ENCODE measurements around the gene KLHL25.

The KLHL25 gene

DNA sequence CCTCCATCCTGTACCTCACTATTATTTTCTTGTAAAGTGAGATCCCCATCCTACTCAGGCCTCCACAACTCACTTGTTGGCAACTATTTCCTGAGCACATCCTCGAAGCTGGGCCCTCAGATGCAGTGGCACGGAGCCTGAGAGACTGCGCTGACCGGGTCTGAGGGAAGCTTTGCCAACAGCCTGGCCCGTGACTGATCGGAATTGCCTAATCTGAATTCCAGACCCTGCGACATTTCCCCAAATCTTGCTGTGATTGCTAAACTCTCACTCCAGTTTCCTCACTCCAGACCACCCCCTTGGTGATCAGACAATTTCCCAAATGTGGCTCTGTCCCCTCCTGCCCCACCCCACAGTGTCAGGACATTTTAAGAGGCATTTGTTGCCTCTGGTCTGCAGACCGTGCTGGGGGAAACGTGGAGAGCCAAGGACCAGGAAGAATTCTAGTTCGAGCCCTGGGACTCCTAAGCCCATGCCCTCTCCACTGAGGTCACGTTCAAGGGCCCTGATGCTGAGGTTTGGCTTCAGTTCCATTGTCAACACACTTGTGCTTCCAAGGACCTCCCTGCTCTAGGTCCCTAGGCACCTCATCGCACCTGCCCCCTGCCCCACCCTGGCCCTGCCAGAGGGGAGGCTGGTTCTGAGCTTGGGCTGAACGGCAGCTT lies 22.8 kb downstream of the KLHL25 start:
- Mint-ChIP-seq H3K27me3 (no peaks in the 10 kb centered on the region), H3K36me3 (no peaks in the 10 kb centered on the region), H3K4me3 (no peak overlapping the region), H3K27ac (no peak overlapping the region), H3K9me3 (ENCODE audit: low read depth) (no peaks in the 10 kb centered on the region), H3K4me1 (ENCODE audit: low read depth) (peaks cover 6% of the 10 kb centered on the region)

DNA sequence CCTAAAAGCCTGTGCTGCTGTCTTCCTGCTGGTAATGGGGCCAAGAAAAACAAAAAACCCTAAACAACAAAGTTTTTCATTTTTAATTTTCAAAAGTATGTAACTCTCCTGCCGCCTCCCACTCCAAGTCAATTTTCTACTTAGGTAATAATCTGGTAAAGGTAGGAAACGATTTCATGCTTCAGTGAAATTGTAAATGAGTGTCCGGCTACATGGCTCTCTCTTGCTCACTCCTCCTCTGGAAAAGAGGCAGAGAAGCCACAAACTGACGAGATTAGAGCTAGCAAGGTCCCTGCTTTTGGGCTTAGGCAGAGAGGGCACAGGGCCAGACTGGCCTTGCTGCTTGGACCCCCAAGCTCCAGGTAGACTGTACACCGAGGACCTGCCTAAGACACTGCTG lies 23.5 kb downstream of the KLHL25 start:
- no peaks in the 10 kb centered on the region for H3K27me3 Mint-ChIP-seq
- H3K27ac Mint-ChIP-seq = no peak overlapping the region
- H3K9me3 Mint-ChIP-seq (ENCODE audit: low read depth) = no peaks in the 10 kb centered on the region
- no peak overlapping the region for H3K4me3 Mint-ChIP-seq
- H3K36me3 Mint-ChIP-seq = no peaks in the 10 kb centered on the region
- H3K4me1 Mint-ChIP-seq (ENCODE audit: low read depth) = peaks cover 8% of the 10 kb centered on the region

- no peaks in the 10 kb centered on the region for H3K9me3 Mint-ChIP-seq (ENCODE audit: low read depth)
- H3K36me3 Mint-ChIP-seq = no peaks in the 10 kb centered on the region
- no peak overlapping the region for H3K27ac Mint-ChIP-seq
- no peaks in the 10 kb centered on the region for H3K27me3 Mint-ChIP-seq
- H3K4me1 Mint-ChIP-seq (ENCODE audit: low read depth) = peaks cover 8% of the 10 kb centered on the region
- H3K4me3 Mint-ChIP-seq = no peak overlapping the region
Measured at GRCh38 chr15:85770096-85771041, 24.4 kb downstream of the KLHL25 start.

DNA sequence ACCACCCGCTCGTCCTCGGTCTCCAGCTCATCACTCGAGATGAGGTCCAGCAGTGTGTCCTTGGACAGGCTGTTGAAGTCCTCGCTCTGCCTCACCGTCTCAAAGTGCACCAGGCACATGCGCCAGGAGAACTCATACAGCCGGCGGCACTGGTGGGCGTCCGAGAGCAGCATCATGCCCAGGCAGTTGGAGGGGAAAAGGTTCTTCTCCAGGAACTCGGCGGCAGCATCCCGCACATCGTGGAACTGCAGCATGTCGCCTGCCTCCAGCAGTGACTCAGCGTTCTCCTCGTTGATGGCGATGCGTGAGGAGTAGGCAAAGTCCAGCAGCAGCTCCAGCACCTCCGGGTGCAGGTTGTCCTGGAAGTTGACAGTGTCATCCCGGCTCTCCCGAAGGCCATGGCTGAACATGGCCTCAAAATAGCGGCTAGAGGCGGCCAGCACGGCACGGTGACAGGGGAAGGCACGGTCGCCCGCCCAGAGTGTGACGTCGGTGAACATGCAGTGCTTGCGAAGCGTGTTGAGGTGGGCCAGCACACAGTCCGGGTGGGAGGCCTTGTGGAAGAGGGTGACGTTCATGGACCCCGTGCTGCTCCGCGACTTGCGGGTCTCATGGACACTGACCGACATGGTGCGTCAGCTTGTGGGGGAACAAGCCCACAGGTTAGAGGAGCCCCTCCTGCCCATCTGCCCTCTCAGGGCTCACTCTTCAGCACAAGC lies 25.4 kb downstream of the KLHL25 start:
- no peak overlapping the region for H3K27ac Mint-ChIP-seq
- no peaks in the 10 kb centered on the region for H3K9me3 Mint-ChIP-seq (ENCODE audit: low read depth)
- H3K36me3 Mint-ChIP-seq = no peaks in the 10 kb centered on the region
- H3K4me3 Mint-ChIP-seq = no peak overlapping the region
- no peaks in the 10 kb centered on the region for H3K27me3 Mint-ChIP-seq
- peaks cover 8% of the 10 kb centered on the region for H3K4me1 Mint-ChIP-seq (ENCODE audit: low read depth)

DNA sequence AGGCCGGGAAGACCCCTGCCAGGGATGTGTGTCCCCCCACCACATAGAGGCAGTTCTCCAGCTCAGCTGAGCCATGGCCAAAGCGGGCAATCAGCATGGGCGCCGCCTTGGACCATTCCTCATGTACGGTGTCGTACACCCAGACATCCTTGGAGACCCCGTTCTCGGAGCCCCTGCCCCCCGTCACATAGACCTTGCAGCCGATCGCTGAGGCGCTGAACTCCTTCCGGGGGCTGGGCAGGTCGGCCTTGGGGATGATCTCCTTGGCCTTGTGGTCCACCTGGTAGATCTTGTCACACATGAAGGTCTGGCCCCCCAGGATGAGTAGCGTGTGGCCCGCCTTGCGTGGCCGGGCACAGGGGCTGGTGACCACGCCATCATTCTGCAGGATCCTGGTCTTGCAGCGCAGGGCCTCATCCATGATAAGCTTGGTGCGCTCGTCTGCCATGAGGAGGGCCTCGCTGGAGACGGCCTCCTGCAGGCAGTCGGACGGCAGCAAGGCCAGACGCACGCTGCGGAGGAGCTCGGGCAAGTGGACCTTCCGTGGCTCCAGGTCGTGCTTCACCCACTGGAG lies 26.0 kb downstream of the KLHL25 start:
- Mint-ChIP-seq H3K27me3 (no peaks in the 10 kb centered on the region), H3K4me3 (no peak overlapping the region), H3K36me3 (no peaks in the 10 kb centered on the region)

GRCh38 chr15:85767785-85768529 lies 26.8 kb downstream of the KLHL25 start:
- no peak overlapping the region for H3K4me3 Mint-ChIP-seq
- no peaks in the 10 kb centered on the region for H3K36me3 Mint-ChIP-seq
- no peak overlapping the region for H3K27ac Mint-ChIP-seq
- peaks cover 6% of the 10 kb centered on the region for H3K4me1 Mint-ChIP-seq (ENCODE audit: low read depth)
- no peaks in the 10 kb centered on the region for H3K9me3 Mint-ChIP-seq (ENCODE audit: low read depth)
- H3K27me3 Mint-ChIP-seq = no peaks in the 10 kb centered on the region

More for the DNA sequence above, 26.0 kb downstream of the KLHL25 start:
- H3K4me1 Mint-ChIP-seq (ENCODE audit: low read depth) = peaks cover 8% of the 10 kb centered on the region
- no peak overlapping the region for H3K27ac Mint-ChIP-seq
- no peaks in the 10 kb centered on the region for H3K9me3 Mint-ChIP-seq (ENCODE audit: low read depth)

- Mint-ChIP-seq H3K27ac (no peak overlapping the region), H3K27me3 (no peaks in the 10 kb centered on the region), H3K36me3 (peaks cover 3% of the 10 kb centered on the region), H3K9me3 (ENCODE audit: low read depth) (no peaks in the 10 kb centered on the region), H3K4me1 (ENCODE audit: low read depth) (peaks cover 5% of the 10 kb centered on the region), H3K4me3 (no peak overlapping the region)
Measured at GRCh38 chr15:85766001-85766831, 28.5 kb downstream of the KLHL25 start.

- Mint-ChIP-seq H3K27me3 (no peaks in the 10 kb centered on the region), H3K9me3 (ENCODE audit: low read depth) (no peaks in the 10 kb centered on the region), H3K36me3 (peaks cover 3% of the 10 kb centered on the region), H3K4me1 (ENCODE audit: low read depth) (peaks cover 5% of the 10 kb centered on the region), H3K4me3 (no peak overlapping the region), H3K27ac (no peak overlapping the region)
Measured at GRCh38 chr15:85764649-85765277, 30.0 kb downstream of the KLHL25 start.

- no peaks in the 10 kb centered on the region for H3K27me3 Mint-ChIP-seq
- H3K4me3 Mint-ChIP-seq = no peak overlapping the region
- H3K9me3 Mint-ChIP-seq (ENCODE audit: low read depth) = no peaks in the 10 kb centered on the region
- peaks cover 3% of the 10 kb centered on the region for H3K36me3 Mint-ChIP-seq
- no peak overlapping the region for H3K27ac Mint-ChIP-seq
- H3K4me1 Mint-ChIP-seq (ENCODE audit: low read depth) = peaks cover 5% of the 10 kb centered on the region
Measured at GRCh38 chr15:85763673-85764633, 30.8 kb downstream of the KLHL25 start.

DNA sequence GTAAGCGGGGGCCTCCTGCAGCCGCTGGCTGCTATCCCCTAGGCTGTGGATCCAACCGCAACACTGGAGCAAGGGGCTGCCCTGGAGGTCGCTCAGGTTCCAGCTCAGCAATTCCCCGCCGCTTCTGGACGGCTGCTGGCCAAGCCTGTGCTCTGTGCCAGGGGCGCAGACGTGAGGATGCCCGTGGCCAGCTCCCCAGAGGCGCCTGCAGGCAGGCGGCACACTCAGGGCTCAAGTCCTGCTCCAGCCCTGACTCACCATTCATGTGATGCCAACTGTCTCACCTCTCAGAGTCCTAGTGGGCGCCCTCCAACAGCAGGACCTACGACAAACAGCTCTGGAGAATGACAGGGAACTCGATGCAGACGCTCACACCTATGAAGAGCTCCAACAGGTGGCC lies 31.6 kb downstream of the KLHL25 start:
- H3K9me3 Mint-ChIP-seq (ENCODE audit: low read depth) = no peaks in the 10 kb centered on the region
- H3K27ac Mint-ChIP-seq = no peak overlapping the region
- no peak overlapping the region for H3K4me3 Mint-ChIP-seq
- no peaks in the 10 kb centered on the region for H3K27me3 Mint-ChIP-seq
- peaks cover 5% of the 10 kb centered on the region for H3K4me1 Mint-ChIP-seq (ENCODE audit: low read depth)
- H3K36me3 Mint-ChIP-seq = peaks cover 3% of the 10 kb centered on the region

DNA sequence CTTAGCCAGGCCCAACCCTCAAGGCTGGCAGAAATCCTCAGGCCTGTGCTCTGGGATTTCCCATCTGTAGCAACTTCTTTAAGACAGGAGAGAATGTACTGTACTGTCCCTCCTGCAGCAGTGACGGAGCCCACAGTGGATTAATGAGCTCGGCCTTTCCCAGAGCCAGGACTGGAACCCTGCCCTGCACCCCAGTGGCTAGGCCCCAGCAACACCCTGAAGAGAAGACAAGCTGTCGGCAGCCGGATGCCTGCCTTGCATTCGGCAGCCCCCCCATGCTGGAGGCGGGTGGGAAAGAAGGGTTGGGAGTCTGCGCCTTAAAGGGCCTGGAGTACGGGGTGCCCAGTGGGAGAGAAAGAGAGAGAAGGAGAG lies 32.0 kb downstream of the KLHL25 start:
- Mint-ChIP-seq H3K9me3 (ENCODE audit: low read depth) (no peaks in the 10 kb centered on the region), H3K36me3 (peaks cover 3% of the 10 kb centered on the region), H3K4me1 (ENCODE audit: low read depth) (peaks cover 5% of the 10 kb centered on the region), H3K4me3 (no peak overlapping the region), H3K27me3 (no peaks in the 10 kb centered on the region), H3K27ac (no peak overlapping the region)

DNA sequence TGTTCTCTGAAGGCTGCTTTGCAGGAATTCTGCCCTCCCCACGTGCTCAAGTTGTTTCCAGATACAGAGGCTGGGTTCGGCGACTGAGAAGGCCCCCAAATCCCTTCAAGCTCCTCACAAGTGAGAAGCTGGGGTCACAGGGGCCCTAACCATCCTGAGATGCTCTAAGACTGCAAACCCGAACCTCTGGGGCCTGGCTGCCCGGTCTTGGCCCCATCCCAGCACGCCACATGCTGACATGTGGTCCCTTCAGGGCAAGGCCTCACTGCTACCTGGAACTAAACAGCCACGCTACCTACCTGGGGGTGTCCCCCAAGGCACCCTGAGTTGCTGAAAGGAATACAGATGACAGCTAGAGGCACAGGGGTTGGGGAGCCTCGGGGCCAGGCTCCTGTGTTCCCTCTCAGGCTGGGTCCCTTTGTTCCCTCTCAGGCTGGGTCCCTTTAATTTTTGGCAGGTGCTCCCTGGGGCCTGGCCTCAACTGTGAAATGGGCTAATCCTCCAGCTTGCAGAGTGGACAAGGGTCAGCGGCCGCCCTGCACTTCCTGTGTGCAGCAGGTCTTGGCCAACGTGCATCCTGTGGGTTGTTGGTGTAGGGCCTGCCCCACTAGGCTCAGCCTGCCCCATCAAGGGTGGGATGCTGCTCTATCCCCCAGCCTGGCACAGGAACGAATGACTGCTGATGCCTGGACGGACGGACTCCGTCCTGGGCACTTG lies 32.5 kb downstream of the KLHL25 start:
- Mint-ChIP-seq H3K9me3 (ENCODE audit: low read depth) (no peaks in the 10 kb centered on the region), H3K4me1 (ENCODE audit: low read depth) (peaks cover 2% of the 10 kb centered on the region), H3K36me3 (peaks cover 3% of the 10 kb centered on the region), H3K27me3 (no peaks in the 10 kb centered on the region), H3K27ac (no peak overlapping the region), H3K4me3 (no peak overlapping the region)

All from activated naive CD8-positive, alpha-beta T cell (primary cell).